Iris pigment epithelial cell (primary cell): ENCODE measurements around the gene CLIC1.

Source experiments
- DNase-seq: peaks from one replicate; pipeline ENCODE4 v3.0.0-alpha.2; 2011; ENCODE audit warnings: low read depth

Gene CLIC1

DNA sequence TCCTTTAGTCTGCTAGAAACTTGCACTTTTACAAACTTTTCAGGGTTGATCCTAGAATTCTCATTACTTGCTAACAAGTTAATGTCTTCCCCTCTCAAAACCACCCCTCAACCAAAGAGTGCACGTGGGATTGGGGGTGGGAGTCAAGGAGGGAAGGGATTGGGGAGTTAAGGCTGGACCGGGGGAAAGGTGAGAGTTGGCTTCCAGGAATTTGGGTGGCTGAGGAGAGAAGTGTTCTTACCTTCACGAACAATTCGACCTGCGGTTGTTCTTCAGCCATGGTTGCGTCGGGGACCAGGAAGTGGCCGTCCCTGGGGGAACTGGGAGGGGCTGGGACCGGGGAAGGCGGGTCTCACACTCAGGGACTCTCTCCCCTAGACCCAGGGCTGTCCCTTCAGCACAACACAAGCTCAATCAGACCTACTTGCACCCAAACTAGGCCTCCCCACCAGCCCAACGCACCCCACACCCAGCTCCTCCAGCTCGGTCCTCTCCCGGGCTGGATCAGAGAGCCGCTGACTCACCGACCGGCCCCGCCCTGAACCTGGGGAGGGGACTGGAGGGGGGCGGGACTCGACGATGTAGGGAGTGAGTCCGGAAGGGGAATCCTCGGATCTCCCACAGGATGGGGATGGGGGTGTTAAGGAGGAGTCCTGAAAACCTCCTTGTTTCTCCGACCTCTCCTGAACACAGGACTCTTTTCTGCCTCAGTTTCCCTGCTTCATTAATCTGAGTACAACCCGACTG lies at the start of gene CLIC1:
Gene CLIC1, minus strand, starts transcription at position 510 of the 747 bp plus-strand sequence. Its CDS starts 230 bp downstream, at position 280.
- DNase-seq = peak; percentile 85

DNA sequence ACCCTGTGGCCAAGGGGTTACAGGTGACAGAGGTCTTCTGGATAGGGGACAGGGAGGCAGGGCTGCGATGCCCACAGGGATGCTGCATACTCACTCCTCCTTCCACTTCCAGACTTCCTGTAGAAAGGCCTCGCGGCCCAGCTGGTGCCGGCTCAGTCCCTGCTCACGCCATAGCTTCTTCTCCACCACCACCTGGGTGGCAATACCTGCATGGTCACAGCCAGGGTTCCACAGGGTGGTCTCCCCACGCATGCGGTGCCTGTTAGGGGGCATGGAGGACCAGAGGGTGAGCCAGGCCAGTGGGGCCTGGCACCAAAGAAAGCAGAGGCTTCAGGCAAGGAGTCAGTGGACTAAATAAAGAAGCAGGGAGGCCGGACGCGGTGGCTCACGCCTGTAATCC lies 49.1 kb upstream of the CLIC1 start:
- no peak for DNase-seq

DNA sequence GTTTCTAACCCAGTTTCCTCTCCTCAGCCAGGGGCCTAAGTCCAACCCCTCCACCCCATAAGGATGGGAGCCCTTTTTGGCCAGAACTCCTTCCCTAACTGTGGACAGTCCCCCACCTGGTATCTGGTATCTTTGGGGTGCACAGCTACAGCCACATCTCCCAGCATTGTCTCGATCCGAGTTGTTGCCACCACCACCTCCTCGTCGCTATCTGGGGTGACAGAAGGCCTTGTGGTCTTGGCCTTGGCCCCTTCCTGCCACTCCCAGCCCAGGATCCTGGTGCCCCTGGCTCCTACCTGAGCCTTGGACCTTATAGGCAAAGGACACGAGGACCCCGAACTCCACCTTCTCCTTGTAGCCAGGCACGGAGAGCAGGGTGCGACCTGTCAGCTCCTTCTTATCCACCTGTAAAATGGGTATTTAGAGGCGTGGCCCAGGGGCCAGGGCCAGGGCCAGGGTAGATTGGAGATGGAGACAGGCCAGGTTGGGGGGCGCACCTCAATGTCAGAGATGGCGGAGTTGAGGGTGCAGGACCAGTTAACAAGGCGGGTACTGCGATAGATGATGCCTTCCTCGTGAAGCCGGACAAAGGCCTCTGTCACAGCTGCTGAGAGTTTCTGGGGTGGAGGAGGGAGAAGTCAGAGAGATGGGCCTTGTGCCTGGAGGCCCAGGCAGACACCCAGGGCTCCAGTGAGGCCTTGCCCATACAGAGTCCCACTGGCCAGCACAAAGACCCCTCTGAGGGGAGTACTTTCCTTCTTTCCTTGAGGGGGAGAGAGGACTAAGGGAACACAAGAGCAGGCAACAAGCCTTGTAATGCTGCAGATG lies 48.0 kb upstream of the CLIC1 start:
- no peak for DNase-seq

DNA sequence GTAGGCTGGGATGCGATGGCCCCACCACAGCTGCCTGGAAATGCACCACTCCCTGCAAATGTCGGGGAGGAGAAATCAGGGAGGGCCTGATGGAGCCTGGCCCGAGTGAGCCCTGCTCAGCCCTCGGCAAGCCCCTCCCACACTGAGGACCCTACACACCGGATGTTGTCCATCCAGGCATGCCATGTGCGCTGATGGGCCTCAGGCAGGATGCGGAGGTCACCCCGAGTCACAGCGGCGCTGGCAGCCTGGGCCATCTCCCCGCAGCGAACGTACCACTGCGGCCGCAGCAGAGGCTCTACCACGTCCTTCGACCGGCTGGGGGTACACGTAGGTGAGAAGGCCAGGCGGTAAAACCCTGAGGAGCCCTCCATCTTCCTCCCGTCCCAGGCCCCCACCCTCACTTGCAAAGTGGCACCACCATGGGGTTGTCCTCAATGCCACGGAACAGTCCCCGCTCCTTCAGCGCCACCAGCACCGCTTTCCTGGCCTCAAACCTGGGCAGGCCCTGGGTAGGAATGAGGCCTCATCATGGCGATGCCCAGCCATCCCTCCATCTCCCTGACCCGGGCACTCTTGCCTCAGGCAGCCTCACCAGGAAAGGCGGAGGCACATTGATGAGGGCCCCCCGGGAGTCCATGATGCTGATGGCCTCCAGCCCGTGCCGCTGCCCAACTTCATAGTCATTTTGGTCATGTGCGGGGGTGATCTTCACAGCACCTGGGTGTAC lies 46.0 kb upstream of the CLIC1 start:
- DNase-seq = no peak

DNA sequence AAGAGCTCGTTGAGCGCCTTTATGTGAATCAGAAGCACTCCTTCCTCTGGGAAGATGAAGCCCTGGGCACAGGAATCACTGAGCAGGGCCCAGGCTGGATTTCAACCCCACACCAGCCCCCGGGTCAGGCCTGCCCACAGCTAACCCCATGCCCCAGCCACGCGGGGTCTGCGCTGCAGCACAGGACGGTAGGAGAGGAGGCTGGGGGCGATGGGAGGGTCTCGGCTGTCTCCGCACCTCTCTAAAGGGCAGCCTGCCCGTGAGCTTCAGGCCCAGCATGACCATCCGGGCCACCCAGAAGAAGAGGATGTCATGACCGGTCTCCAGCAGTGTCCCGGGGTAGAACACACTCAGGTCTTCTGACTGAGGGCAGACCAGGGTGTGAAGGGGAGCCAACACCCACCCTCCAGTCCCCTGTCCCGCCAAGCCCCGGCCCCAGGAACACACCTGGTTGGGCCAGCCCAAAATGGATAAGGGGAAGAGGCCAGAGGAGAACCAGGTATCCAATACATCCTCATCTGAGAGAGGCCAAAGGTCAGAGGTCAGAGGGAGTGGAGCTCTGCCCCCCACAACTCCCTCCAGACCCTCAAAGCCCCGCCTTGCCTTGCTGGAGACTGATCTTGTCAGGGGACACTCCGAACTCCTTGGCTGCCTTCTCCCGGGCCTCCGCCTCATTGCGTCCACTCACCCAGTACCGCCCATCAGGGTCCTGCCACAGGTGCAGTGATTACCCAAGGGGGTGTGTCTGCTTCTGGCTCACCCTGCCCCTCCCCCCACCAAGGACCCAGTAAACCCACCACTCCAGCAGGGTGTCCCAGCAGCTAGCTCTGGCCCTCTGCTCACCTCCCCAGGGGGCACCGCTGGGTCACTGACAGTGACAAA lies 45.2 kb upstream of the CLIC1 start:
- DNase-seq = no peak

DNA sequence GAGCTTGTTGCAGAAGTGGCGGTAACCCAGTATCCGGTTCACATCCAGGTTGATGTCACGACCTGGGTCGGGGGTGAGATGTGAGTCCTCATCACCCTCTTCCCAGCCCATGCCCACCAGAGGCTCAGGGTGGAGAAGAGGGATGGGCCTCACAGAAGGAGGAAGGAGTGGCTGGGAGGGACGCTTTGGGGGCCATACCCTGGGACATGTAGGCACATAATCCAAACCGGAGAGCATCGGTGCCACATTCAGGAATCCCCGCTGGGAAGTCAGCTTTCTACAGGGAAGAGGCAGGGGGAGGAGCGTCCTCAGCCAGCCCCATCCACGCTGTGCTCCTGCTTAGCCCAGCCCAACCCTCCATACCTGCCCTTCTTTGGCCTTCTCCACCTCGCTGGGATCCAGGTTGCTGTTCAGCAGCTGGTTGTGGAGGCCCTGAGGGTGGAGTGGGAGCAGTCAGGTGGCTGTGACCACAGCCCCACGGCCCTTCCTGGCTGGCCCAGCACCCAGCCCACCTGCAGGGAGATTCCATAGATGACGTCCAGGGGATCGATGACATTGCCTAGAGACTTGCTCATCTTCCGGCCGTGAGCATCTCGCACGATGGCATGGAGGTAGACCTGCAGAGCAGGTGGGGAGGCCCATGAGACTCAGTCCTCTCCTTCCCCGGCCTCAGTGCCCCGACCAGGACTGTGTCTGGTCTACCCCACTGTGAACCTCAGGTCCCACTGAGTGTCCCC lies 44.3 kb upstream of the CLIC1 start:
- DNase-seq = no peak

DNA sequence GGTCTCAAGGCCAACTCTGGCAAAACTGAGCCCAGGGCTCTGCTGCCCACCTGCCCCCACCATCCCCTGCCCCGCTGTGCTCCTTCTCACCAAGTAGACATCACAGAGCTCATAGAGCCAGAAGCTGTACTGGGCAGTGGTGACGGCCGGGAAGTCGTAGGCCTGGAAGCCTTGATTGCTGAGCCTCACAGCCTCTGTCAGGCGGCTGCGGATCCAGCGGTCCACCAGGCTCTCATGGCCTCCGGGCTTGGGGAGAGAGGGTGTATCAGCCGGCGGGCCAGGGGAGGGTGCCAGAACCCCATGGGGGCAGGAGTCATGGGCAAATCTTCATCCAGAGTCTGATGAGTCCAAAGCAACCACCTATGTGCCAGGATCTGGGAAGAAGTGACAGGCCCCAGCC lies 43.6 kb upstream of the CLIC1 start:
- no peak for DNase-seq

DNA sequence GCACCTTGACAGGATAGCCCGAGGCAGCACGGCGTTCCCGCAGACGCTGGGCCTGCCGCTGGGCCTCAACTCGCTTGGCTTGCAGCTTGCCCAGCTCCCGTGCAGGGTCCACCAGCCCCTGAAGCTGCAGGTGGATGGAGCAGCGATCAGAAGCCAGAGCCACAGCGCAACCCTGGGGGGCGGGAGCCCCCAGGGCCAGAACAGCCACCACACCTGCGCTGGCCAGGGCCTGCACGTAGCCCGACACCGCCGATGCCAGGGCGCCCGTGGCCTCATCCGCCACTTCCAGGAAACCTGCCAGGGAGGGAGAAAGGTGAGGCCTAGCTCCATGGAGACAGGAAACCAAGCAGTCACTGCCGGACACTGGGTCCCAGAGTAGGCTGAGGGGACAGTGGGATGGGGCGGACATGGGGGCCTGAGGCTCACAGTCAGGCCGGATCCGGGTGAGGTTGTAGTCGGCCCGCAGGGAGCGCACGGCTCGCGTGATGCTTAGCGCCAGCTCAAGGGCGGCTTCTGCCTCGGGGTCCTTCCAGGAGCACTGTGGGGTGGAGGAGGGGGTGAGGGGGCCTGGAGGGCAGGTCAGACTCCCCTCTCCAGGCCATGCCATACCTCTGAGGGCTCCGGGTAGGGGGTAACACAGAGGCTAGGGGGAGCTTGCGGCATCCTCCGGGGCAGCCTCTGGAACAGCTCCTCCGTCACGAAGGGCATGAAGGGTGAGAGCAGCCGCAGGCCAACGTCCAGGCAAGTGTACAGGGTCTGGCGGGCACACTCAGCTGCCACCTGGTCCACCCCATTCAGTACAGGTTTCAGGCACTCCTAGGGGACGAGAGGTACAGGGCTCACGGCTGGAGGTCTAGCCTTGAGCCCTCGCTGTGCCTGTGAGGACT lies 42.9 kb upstream of the CLIC1 start:
- no peak for DNase-seq

DNA sequence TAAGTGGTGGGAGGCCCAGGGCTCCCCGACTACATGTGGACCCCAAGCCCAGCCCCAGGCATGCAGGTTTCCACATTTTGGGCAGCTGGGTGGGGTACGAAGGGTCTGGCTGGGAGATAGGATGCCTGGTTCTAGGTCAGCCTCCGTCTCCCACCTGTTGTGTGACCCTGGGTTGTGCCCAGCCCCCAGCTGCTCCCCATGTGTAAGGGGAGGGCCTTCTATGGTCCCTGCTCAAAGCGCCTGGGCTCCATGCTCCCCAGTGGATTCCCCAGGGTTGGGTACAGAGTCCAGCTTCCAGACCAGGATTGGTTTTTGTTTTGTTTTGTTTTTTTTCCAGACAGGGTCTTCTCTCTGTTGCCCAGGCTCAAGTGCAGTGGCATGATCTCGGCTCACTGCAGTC lies 41.9 kb upstream of the CLIC1 start:
- no peak for DNase-seq

DNA sequence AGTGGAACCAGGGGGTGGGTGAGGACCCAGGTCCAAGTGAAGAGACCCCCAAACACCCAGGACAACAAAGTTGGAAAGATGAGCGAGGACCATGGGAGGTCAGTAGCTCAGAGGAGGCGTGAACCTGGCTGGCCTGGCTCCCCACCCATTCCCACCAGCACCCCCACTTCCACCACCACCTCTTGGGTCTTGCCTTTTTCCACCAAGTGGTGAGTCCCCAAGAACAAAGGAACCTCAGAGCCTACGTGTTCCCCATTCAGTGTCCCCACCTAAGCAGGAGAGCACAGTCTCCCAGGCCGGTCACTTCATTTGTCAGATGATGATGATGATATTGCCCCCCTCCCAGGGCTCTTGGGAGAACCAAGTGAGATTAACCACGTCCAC lies 41.3 kb upstream of the CLIC1 start:
- DNase-seq = no peak

DNA sequence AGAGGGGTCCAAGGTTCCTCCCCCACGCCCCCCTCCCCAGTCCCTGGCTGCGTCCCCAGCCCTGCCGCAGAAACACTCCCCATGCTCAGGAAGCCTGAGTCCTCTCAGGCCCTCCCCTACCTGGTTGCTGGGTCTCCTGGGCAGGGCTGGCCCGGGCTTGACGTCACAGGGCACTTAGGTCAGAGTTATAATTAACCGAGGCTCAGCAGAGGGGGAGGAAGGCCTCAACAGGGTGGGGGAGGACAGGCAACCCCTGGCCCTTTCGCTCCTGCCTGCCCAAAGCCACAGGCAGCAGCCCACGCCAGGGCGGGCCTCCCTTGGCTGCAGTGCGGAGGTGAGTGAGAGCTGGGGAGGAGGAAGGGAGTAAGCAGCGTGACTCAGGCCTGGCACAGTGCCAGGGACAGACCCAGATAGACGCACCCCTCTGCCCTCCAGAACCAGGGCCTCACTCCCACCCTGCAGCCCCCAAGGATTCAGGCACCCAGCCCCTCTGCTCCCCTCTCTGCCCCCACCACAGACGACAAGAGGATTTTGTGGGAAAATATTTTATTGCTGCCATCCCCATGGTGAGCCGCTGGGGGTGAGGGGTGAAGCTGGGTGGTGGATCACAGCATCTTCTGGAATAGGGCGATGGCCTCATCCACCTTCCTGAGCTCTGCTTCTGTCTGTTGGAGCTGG lies 40.8 kb upstream of the CLIC1 start, which contains the start of gene VWA7:
Gene VWA7, minus strand, starts transcription at position 340 of the 678 bp plus-strand sequence. CDS start 549 bp downstream, outside the sequence.
- DNase-seq = peak; percentile 73

DNA sequence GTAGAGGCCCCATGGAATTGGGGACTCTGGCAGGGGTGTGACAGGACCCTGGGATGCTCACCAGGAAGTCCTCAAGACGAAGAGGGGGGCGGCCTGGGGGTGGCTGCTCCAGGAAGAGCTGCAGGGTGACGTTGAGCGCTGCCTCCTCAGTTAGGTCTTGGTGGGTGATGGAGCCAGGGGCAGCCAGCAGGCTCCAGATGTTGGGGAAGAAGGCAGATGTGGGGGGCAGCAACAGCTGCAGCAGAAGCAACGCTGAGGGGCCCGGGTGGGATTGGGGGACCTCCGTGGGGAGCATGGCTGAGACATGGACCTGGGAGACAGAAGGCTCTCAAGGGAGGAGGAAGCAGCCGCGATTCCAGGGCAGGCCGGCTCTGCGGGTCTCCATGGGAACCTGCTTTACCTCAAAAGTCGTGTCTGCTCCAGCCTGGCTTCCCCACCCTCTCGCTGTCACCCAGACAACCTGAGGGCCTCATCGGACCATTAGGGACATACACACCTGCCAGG lies 40.2 kb upstream of the CLIC1 start:
- DNase-seq = no peak

DNA sequence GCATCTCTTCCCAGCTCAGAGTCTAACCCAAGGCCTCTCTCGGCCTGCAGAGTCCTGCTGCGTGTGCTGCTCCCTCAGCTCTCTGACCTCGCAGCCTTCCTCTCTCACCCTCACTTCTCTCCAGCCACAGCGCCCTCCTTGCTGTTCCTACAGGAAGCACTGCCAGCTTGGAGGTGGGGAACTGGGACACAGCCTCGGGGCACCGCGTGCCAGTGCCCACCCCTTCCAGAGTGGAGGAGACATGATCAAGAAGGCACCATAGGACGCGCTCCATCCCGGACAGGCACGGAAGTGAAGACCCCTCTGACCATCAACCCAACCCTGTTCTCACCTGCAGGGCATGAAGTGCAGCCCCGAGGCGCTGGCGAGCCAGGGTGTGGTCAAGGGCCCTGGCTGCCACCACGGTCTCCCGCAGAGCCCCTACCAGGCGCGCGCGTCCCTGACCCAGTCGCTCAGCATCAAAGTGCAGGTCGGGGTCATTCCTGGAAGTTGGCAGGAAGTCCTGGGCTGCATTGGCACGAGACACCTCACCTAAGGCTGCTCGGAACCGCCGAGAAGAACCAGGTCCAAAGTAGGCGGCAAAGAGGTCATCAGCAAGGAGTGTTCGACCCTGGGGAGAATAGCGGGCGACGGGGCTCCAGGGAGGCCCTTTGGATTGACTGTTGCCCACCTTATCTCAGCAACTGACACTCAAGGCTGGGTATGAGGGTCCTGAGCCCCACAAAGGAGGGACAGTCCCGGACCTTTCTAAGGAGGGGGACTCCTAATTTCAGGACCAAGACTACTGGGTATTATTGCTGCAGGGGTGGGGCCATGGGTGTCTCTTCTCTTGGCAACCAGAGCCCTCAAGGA lies 39.5 kb upstream of the CLIC1 start:
- no peak for DNase-seq

DNA sequence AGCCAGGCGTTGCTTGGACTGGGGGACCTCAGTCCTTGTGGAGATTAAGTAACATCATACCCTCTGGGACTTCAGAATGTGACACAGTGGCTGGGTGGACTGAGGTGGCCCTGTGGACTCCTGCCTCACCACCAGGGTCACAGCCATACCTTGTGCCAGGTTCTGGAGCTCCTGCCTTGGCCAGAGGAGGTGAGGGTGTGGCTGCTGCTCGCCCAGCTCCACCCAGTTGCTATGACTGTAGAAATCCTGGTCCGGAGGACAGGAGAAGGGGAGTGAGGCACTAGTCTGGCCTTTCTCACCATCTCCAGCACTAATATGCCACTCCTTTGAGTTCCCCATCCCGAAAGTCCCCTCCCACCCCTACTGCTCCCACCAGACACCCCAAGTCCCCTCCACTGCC lies 38.9 kb upstream of the CLIC1 start:
- DNase-seq = no peak

DNA sequence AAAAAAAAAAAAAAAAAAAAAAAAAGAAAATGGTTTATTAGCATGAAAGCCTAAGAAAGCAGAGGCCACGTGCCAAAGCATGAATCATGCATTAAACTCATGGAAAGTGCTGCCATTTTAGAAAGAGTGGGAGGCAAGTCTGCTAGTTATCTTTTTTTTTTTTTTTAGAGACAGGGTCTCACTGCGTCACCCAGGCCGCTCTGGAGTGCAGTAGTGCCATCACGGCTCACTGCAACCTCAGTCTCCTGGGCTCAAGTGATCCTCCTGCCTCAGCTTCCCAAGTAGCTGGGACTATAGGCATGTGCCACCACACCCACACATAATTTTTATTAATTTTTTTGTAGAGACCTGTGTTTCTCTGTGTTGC lies 35.6 kb upstream of the CLIC1 start:
- DNase-seq = peak; percentile 29

DNA sequence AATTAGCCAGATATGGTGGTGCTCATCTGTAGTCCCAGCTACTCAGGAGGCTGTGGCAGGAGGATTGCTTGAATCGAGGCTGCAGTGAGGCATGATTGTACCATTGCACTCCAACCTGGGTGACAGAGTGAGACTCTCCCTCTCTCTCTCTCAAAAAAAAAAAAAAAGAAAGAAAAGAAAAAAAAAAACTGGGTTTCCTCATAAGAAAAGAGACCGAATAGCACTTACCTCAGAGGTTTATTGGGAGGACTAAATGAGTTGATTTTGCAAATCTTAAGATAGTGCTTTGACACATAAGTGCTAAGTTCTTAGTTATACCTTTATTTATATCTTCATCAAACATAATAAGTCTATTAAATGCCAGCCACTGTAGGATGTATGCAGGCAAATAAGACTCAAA lies 34.5 kb upstream of the CLIC1 start:
- DNase-seq = no peak

DNA sequence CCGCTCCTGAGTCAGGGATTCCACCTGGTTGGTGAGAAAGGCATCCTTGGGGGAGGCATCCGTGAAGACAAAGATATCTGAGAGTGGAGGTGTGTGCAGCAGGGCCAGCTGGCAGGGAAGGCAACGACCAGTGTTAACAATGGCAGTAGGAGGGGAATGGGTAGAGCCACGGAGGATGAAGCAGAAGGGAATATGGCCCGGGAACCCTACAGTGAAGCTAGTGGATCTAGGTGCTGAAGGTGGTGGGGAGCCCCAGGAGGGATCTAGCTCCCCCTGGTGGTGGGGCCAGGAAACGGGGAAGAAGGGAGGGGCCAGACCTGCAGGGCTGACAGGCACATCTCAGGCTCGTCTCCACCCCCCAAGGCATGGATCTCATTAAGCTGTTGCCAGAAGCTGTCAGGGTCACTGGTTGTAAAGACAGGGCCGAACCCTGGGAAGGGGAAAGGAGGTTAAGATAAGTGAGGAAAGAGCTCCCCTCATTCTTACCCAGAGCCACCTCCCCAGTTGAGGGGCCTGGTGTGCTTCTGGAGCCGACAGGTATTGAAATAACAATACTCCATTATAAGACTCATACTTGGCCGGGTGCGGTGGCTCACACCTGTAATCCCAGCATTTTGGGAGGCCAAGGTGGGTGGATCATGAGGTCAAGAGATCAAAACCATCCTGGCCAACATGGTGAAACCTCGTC lies 33.5 kb upstream of the CLIC1 start:
- peak; percentile 53 for DNase-seq
